ENCODE measurements around the gene LEKR1. TPM values are rescaled to one million over a fixed set of nuclear protein-coding genes. Genes with fewer than 3 reads are reported as not detected.

LEKR1 gene
- total and polyA plus RNA-seq, 2 experiments from 2014 or later: 0.77 to 0.91 TPM

- no peak for DNase-seq (ENCODE audit: low read depth in 1 of 2, low spot score in 1 of 2)
- no peaks in the 10 kb centered on the region for H3K27me3 ChIP-seq
- no peaks in the 10 kb centered on the region for H3K36me3 ChIP-seq
- H3K4me1 ChIP-seq (ENCODE audit: low read depth): peaks cover 6% of the 10 kb centered on the region
- H3K9me3 ChIP-seq (ENCODE audit: low read depth): no peaks in the 10 kb centered on the region
- no peak overlapping the region for H3K27ac ChIP-seq
- no peak for TF ChIP-seq CTCF (IDR thresholded peaks at IDR 0.05; ENCODE audit: low read depth, low read length)
- no peak overlapping the region for H3K4me3 ChIP-seq
Observed at GRCh38 chr3:157074490-157074889, 248.3 kb downstream of the LEKR1 start.

DNA sequence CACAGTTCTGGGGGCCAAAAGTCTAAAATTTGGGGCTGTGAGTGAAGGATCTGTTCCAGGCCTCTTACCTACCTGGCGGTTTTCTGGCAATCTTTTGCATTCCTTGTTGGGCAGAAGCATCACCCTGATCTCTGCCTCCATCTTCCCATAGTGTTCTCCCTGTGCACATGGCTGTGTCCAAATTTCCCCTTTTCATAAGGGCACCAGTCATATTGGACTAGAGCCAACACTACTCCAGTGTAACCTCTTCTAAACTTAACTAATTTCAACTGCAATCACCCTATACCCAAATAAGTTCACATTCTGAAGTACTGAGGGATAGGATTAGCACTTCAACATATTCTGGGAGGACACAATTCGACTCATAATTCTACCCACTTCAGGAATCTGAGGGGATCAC, 248.8 kb downstream of the LEKR1 start:
- Histone ChIP-seq H3K27me3 (no peaks in the 10 kb centered on the region), H3K9me3 (ENCODE audit: low read depth) (no peaks in the 10 kb centered on the region), H3K27ac (no peak overlapping the region), H3K36me3 (no peaks in the 10 kb centered on the region), H3K4me1 (ENCODE audit: low read depth) (peaks cover 10% of the 10 kb centered on the region), H3K4me3 (no peak overlapping the region)
- TF ChIP-seq CTCF (IDR thresholded peaks at IDR 0.05; ENCODE audit: low read depth, low read length): no peak
- no peak for DNase-seq (ENCODE audit: low read depth in 1 of 2, low spot score in 1 of 2)

DNA sequence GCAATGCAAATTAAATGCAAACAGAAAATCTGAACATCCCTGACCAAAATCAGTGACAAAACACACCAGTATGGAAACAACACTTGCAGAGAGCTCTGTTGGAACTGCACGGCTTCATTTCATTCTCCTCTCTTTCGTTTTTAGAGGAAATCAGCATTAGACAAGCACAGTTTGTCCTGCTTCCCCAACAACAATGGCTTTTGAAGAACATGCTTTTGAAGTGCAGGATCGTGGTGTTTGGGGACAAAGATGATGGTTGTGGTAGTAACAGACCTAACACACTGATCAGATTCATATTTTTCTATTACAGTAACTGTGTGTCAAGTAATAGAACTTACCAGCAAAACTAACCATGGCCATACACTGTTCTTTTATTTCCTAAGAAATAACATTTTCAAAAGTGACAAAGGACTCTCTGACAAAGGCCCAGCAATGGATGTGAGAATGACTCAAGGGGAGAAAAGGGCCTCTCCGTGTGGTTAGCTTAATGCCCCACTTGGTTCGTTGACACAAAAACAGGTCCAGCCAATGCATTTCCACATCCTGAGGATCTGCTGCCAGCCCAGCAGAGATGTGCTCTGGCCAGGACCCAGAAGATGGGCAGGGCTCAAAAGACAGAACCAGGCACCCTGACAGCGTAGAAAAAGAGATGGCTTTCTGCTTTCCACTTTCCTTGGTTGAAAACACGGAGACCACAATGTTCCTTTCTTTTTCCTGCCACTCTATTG, 249.7 kb downstream of the LEKR1 start:
- Histone ChIP-seq H3K4me3 (no peak overlapping the region), H3K36me3 (no peaks in the 10 kb centered on the region), H3K9me3 (ENCODE audit: low read depth) (no peaks in the 10 kb centered on the region), H3K4me1 (ENCODE audit: low read depth) (peaks cover 12% of the 10 kb centered on the region), H3K27me3 (no peaks in the 10 kb centered on the region), H3K27ac (no peak overlapping the region)
- no peak for TF ChIP-seq CTCF (IDR thresholded peaks at IDR 0.05; ENCODE audit: low read depth, low read length)
- no peak for DNase-seq (ENCODE audit: low read depth in 1 of 2, low spot score in 1 of 2)

DNA sequence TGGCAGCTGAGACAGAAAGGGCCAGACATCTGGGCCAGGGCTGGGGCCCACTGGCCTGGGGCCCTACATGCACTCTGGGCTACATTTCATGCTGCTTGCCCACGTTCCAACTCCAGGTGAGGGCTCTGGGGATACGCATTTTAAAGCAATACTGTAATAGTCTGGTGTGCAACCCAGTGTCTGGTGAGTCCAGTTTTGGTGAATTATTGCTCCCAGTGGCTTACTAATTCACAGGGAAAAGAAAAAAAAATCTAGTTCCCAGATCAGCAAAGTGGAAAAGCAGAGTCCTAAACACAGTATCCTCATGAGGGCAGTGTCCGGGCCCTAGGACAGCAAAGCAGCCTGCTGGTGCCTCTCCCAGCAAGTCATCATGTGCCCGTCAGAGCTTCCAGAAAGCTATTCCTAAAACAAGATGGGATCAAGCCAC, 251.4 kb downstream of the LEKR1 start:
- H3K27ac ChIP-seq: no peak overlapping the region
- no peaks in the 10 kb centered on the region for H3K9me3 ChIP-seq (ENCODE audit: low read depth)
- H3K27me3 ChIP-seq: no peaks in the 10 kb centered on the region
- no peaks in the 10 kb centered on the region for H3K36me3 ChIP-seq
- no peak for TF ChIP-seq CTCF (IDR thresholded peaks at IDR 0.05; ENCODE audit: low read depth, low read length)
- H3K4me3 ChIP-seq: no peak overlapping the region
- no peak for DNase-seq (ENCODE audit: low read depth in 1 of 2, low spot score in 1 of 2)
- H3K4me1 ChIP-seq (ENCODE audit: low read depth): peaks cover 28% of the 10 kb centered on the region

GRCh38 chr3:157078131-157078810, 252.1 kb downstream of the LEKR1 start:
- no peaks in the 10 kb centered on the region for H3K36me3 ChIP-seq
- DNase-seq (ENCODE audit: low read depth in 1 of 2, low spot score in 1 of 2): no peak
- H3K27me3 ChIP-seq: no peaks in the 10 kb centered on the region
- H3K9me3 ChIP-seq (ENCODE audit: low read depth): no peaks in the 10 kb centered on the region
- no peak for TF ChIP-seq CTCF (IDR thresholded peaks at IDR 0.05; ENCODE audit: low read depth, low read length)
- no peak overlapping the region for H3K27ac ChIP-seq
- peaks cover 35% of the 10 kb centered on the region for H3K4me1 ChIP-seq (ENCODE audit: low read depth)
- no peak overlapping the region for H3K4me3 ChIP-seq

Data from cardiac muscle cell (in vitro differentiated cells and primary cell).